Measurements from ENCODE around the gene BLTP3A.
"Not testable (repeated sequence)": the region's sequence is repeated elsewhere in the genome, so short reads cannot be mapped to it uniquely, and the experiment has no call there.

Gene BLTP3A

GRCh38 chr6:34816635-34817301, 24.9 kb downstream of the BLTP3A start:
- no peak for TF ChIP-seq FOXA1 (IDR thresholded peaks at IDR 0.05)
- TF ChIP-seq SP1 (IDR thresholded peaks at IDR 0.05), result no peak
- no peak for TF ChIP-seq SUZ12 (IDR thresholded peaks at IDR 0.05)
- no peak for TF ChIP-seq ARNT (IDR thresholded peaks at IDR 0.05)
- TF ChIP-seq BHLHE40 (IDR thresholded peaks at IDR 0.05; ENCODE audit: borderline replicate concordance), result no peak
- TF ChIP-seq TARDBP (IDR thresholded peaks at IDR 0.05), result no peak
- no peak for TF ChIP-seq LEF1 (IDR thresholded peaks at IDR 0.05; ENCODE audit: borderline replicate concordance)
- no peak for TF ChIP-seq PKNOX1 (IDR thresholded peaks at IDR 0.05)
- TF ChIP-seq HDGF (IDR thresholded peaks at IDR 0.05; ENCODE audit: borderline replicate concordance), result no peak
- TF ChIP-seq FOXM1 (IDR thresholded peaks at IDR 0.05; ENCODE audit: borderline replicate concordance), result no peak
- TF ChIP-seq FOXK2 (IDR thresholded peaks at IDR 0.05), result no peak
- no peak for TF ChIP-seq NFRKB (IDR thresholded peaks at IDR 0.05)
- TF ChIP-seq L3MBTL2 (conservative IDR thresholded peaks at IDR 0.05), result no peak
- TF ChIP-seq ZNF384 (IDR thresholded peaks at IDR 0.05), result no peak
- no peak for TF ChIP-seq CTBP1 (IDR thresholded peaks at IDR 0.05; ENCODE audit: borderline replicate concordance)
- no peak for TF ChIP-seq ELF4 (IDR thresholded peaks at IDR 0.05)
- CTCF ChIA-PET, result no interaction called here
- POLR2A ChIA-PET, result interaction anchor here (1.8 kb wide), 1 partner anchor 60 kb away, joined by 5 read pairs; the partner anchor contains the start of gene SNRPC
- no peak for DNase-seq (ENCODE audit: extremely low spot score)

- POLR2A ChIA-PET, result interaction anchor here (1.8 kb wide), 1 partner anchor 60 kb away, joined by 5 read pairs; the partner anchor contains the start of gene SNRPC
Observed at GRCh38 chr6:34817446-34817845, 25.6 kb downstream of the BLTP3A start.

GRCh38 chr6:34818872-34819570, 27.1 kb downstream of the BLTP3A start:
- POLR2A ChIA-PET; DNase-seq (ENCODE audit: extremely low spot score): not testable (repeated sequence)
- CTCF ChIA-PET, result interaction anchor here (0.6 to 1.6 kb wide), 2 partner anchors 13 to 16 kb away, joined by 3 to 5 read pairs; no protein-coding TSS in a partner anchor

More at GRCh38 chr6:34817446-34817845, 25.6 kb downstream of the BLTP3A start:
- no peak for TF ChIP-seq HDGF (IDR thresholded peaks at IDR 0.05; ENCODE audit: borderline replicate concordance)
- no peak for TF ChIP-seq L3MBTL2 (conservative IDR thresholded peaks at IDR 0.05)
- TF ChIP-seq ZNF384 (IDR thresholded peaks at IDR 0.05), result no peak
- TF ChIP-seq BHLHE40 (IDR thresholded peaks at IDR 0.05; ENCODE audit: borderline replicate concordance), result no peak
- no peak for TF ChIP-seq SUZ12 (IDR thresholded peaks at IDR 0.05)
- no peak for TF ChIP-seq FOXA1 (IDR thresholded peaks at IDR 0.05)
- TF ChIP-seq CTBP1 (IDR thresholded peaks at IDR 0.05; ENCODE audit: borderline replicate concordance), result no peak
- no peak for TF ChIP-seq LEF1 (IDR thresholded peaks at IDR 0.05; ENCODE audit: borderline replicate concordance)
- no peak for TF ChIP-seq TARDBP (IDR thresholded peaks at IDR 0.05)
- no peak for TF ChIP-seq FOXM1 (IDR thresholded peaks at IDR 0.05; ENCODE audit: borderline replicate concordance)
- TF ChIP-seq FOXK2 (IDR thresholded peaks at IDR 0.05), result no peak
- no peak for TF ChIP-seq ELF4 (IDR thresholded peaks at IDR 0.05)
- no peak for TF ChIP-seq NFRKB (IDR thresholded peaks at IDR 0.05)
- TF ChIP-seq ARNT (IDR thresholded peaks at IDR 0.05), result no peak
- DNase-seq (ENCODE audit: extremely low spot score), result no peak
- CTCF ChIA-PET, result no interaction called here

GRCh38 chr6:34819571-34820480, 27.9 kb downstream of the BLTP3A start:
- no peak for DNase-seq (ENCODE audit: extremely low spot score)
- ChIA-PET POLR2A (interaction anchor here (1.0 kb wide), 2 partner anchors 27 to 68 kb away, joined by 3 read pairs; partner anchors contain the start of gene TAF11), CTCF (interaction anchor here (0.6 to 1.6 kb wide), 2 partner anchors 13 to 405 kb away, joined by 3 to 5 read pairs; no protein-coding TSS in a partner anchor)
- no peak for TF ChIP-seq L3MBTL2 (conservative IDR thresholded peaks at IDR 0.05)
- no peak for TF ChIP-seq ZNF384 (IDR thresholded peaks at IDR 0.05)
- TF ChIP-seq BHLHE40 (IDR thresholded peaks at IDR 0.05; ENCODE audit: borderline replicate concordance), result no peak
- TF ChIP-seq FOXM1 (IDR thresholded peaks at IDR 0.05; ENCODE audit: borderline replicate concordance), result no peak
- TF ChIP-seq SUZ12 (IDR thresholded peaks at IDR 0.05), result no peak
- TF ChIP-seq FOXA1 (IDR thresholded peaks at IDR 0.05), result no peak
- TF ChIP-seq SP1 (IDR thresholded peaks at IDR 0.05), result no peak
- no peak for TF ChIP-seq NFRKB (IDR thresholded peaks at IDR 0.05)
- no peak for TF ChIP-seq HDGF (IDR thresholded peaks at IDR 0.05; ENCODE audit: borderline replicate concordance)
- no peak for TF ChIP-seq ARNT (IDR thresholded peaks at IDR 0.05)
- no peak for TF ChIP-seq LEF1 (IDR thresholded peaks at IDR 0.05; ENCODE audit: borderline replicate concordance)
- no peak for TF ChIP-seq FOXK2 (IDR thresholded peaks at IDR 0.05)

GRCh38 chr6:34829137-34829536, 37.3 kb downstream of the BLTP3A start:
- no peak for DNase-seq (ENCODE audit: extremely low spot score)
- POLR2A ChIA-PET, result interaction anchor here (0.8 kb wide), 1 partner anchor 293 kb away, joined by 3 read pairs; no protein-coding TSS in a partner anchor
- CTCF ChIA-PET, result no interaction called here

GRCh38 chr6:34832942-34833341, 41.1 kb downstream of the BLTP3A start:
- ChIA-PET CTCF (no interaction called here), POLR2A (no interaction called here)
- no peak for DNase-seq (ENCODE audit: extremely low spot score)
- TF ChIP-seq L3MBTL2 (conservative IDR thresholded peaks at IDR 0.05) (no peak), SUZ12 (IDR thresholded peaks at IDR 0.05) (no peak), ELF4 (IDR thresholded peaks at IDR 0.05) (no peak), LEF1 (IDR thresholded peaks at IDR 0.05; ENCODE audit: borderline replicate concordance) (no peak), ARNT (IDR thresholded peaks at IDR 0.05) (no peak), SP1 (IDR thresholded peaks at IDR 0.05) (no peak), CTBP1 (IDR thresholded peaks at IDR 0.05; ENCODE audit: borderline replicate concordance) (no peak), ZNF384 (IDR thresholded peaks at IDR 0.05) (no peak), FOXA1 (IDR thresholded peaks at IDR 0.05) (no peak), PKNOX1 (IDR thresholded peaks at IDR 0.05) (no peak), FOXK2 (IDR thresholded peaks at IDR 0.05) (no peak), BHLHE40 (IDR thresholded peaks at IDR 0.05; ENCODE audit: borderline replicate concordance) (no peak), HDGF (IDR thresholded peaks at IDR 0.05; ENCODE audit: borderline replicate concordance) (no peak), FOXM1 (IDR thresholded peaks at IDR 0.05; ENCODE audit: borderline replicate concordance) (no peak), NFRKB (IDR thresholded peaks at IDR 0.05) (no peak), TARDBP (IDR thresholded peaks at IDR 0.05) (no peak)

More at GRCh38 chr6:34829137-34829536, 37.3 kb downstream of the BLTP3A start:
- no peak for TF ChIP-seq L3MBTL2 (conservative IDR thresholded peaks at IDR 0.05)
- TF ChIP-seq SUZ12 (IDR thresholded peaks at IDR 0.05), result no peak
- TF ChIP-seq BHLHE40 (IDR thresholded peaks at IDR 0.05; ENCODE audit: borderline replicate concordance), result no peak
- no peak for TF ChIP-seq LEF1 (IDR thresholded peaks at IDR 0.05; ENCODE audit: borderline replicate concordance)
- TF ChIP-seq ZNF384 (IDR thresholded peaks at IDR 0.05), result no peak
- no peak for TF ChIP-seq HDGF (IDR thresholded peaks at IDR 0.05; ENCODE audit: borderline replicate concordance)
